Measurements from ENCODE around the gene CASR.

CASR gene

DNA sequence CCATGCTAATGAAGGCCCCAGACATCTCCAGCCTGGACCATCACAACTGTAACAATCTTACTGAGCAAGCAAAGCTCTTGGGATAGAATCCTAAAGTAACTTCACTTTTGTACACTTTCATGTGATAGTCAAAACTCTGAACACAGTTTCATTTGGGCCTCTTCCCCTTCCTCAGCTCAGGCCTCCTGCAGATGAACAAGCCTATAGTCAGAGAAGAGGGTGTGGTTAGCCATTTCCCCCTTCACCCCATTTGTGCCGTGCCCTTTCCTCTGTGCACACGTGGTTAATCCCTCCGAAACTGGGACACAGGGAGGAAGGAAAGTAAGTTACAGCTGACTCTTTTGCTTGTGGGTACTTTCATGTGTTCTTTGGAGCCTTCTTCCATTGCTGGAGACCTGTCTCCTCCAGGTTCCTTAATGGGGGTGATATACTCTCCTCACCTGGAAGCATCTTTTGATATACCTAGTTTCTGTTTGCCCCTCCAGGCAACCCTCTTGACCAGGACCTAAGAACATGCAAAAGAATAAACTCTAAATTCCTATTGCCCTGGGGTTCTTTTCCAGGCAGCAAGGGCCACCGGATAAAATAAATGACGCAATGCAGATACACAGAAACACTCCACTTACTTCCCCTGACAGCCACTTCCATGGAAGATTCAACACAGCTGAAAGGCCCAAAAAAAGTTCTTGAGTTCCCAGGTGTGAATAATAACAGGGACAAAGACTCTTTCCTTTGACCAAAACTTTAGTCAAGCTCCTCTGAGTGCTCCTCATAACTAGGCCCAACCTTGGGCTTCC, 112.0 kb downstream of the CASR start:
- TF ChIP-seq, protein P1, sequence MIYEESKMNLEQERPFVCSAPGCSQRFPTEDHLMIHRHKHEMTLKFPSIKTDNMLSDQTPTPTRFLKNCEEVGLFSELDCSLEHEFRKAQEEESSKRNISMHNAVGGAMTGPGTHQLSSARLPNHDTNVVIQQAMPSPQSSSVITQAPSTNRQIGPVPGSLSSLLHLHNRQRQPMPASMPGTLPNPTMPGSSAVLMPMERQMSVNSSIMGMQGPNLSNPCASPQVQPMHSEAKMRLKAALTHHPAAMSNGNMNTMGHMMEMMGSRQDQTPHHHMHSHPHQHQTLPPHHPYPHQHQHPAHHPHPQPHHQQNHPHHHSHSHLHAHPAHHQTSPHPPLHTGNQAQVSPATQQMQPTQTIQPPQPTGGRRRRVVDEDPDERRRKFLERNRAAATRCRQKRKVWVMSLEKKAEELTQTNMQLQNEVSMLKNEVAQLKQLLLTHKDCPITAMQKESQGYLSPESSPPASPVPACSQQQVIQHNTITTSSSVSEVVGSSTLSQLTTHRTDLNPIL (CRISPR knock-in tag; IDR thresholded peaks at IDR 0.05; ENCODE audit: low read depth) = no peak
- TF ChIP-seq, protein P2, sequence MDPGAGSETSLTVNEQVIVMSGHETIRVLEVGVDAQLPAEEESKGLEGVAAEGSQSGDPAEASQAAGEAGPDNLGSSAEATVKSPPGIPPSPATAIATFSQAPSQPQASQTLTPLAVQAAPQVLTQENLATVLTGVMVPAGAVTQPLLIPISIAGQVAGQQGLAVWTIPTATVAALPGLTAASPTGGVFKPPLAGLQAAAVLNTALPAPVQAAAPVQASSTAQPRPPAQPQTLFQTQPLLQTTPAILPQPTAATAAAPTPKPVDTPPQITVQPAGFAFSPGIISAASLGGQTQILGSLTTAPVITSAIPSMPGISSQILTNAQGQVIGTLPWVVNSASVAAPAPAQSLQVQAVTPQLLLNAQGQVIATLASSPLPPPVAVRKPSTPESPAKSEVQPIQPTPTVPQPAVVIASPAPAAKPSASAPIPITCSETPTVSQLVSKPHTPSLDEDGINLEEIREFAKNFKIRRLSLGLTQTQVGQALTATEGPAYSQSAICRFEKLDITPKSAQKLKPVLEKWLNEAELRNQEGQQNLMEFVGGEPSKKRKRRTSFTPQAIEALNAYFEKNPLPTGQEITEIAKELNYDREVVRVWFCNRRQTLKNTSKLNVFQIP (CRISPR knock-in tag; IDR thresholded peaks at IDR 0.05; ENCODE audit: borderline replicate concordance, low read depth) = no peak
- TF ChIP-seq, protein P3, sequence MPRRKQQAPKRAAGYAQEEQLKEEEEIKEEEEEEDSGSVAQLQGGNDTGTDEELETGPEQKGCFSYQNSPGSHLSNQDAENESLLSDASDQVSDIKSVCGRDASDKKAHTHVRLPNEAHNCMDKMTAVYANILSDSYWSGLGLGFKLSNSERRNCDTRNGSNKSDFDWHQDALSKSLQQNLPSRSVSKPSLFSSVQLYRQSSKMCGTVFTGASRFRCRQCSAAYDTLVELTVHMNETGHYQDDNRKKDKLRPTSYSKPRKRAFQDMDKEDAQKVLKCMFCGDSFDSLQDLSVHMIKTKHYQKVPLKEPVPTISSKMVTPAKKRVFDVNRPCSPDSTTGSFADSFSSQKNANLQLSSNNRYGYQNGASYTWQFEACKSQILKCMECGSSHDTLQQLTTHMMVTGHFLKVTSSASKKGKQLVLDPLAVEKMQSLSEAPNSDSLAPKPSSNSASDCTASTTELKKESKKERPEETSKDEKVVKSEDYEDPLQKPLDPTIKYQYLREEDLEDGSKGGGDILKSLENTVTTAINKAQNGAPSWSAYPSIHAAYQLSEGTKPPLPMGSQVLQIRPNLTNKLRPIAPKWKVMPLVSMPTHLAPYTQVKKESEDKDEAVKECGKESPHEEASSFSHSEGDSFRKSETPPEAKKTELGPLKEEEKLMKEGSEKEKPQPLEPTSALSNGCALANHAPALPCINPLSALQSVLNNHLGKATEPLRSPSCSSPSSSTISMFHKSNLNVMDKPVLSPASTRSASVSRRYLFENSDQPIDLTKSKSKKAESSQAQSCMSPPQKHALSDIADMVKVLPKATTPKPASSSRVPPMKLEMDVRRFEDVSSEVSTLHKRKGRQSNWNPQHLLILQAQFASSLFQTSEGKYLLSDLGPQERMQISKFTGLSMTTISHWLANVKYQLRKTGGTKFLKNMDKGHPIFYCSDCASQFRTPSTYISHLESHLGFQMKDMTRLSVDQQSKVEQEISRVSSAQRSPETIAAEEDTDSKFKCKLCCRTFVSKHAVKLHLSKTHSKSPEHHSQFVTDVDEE (CRISPR knock-in tag; IDR thresholded peaks at IDR 0.05) = no peak
- TF ChIP-seq ESRRG (CRISPR knock-in tag; IDR thresholded peaks at IDR 0.05) (no peak), ZFP30 (CRISPR knock-in tag; IDR thresholded peaks at IDR 0.05) (no peak), ZFP3 (CRISPR knock-in tag; IDR thresholded peaks at IDR 0.05) (no peak), CSDC2 (CRISPR knock-in tag; IDR thresholded peaks at IDR 0.05) (no peak), ZNF8 (CRISPR knock-in tag; IDR thresholded peaks at IDR 0.05) (no peak), TCF4 (CRISPR knock-in tag; IDR thresholded peaks at IDR 0.05; ENCODE audit: borderline replicate concordance) (no peak), OSR1 (CRISPR knock-in tag; IDR thresholded peaks at IDR 0.05) (no peak), ZC3H10 (CRISPR knock-in tag; IDR thresholded peaks at IDR 0.05) (no peak), GLIS3 (CRISPR knock-in tag; IDR thresholded peaks at IDR 0.05) (no peak), BACH2 (CRISPR knock-in tag; IDR thresholded peaks at IDR 0.05; ENCODE audit: borderline replicate concordance) (no peak), ISL1 (CRISPR knock-in tag; IDR thresholded peaks at IDR 0.05) (no peak), TOX (CRISPR knock-in tag; IDR thresholded peaks at IDR 0.05; ENCODE audit: borderline replicate concordance) (no peak)
- no peak for ATAC-seq

DNA sequence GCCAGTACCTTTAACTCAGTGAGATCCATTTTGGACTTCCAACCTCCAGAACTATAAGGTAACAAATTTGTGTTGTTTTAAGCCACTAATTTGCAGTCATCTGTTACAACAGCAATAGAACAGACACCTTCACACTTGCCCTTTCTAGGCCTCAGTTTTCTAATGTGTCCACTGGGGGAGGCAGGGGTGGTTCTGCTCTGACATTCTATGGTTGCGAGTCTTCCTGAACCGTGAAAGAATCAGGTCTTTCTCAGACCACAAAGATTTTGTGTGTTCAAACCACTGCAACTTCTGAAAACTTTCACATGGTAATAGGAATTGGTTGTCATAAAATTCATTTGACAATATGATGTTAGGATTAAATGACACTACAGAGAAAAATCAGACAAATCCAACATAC, 114.8 kb downstream of the CASR start:
- ATAC-seq = no peak
- TF ChIP-seq, protein P3 (CRISPR knock-in tag; IDR thresholded peaks at IDR 0.05) = no peak
- no peak for TF ChIP-seq SNAI2 (CRISPR knock-in tag; IDR thresholded peaks at IDR 0.05)
- TF ChIP-seq ZNF565 (CRISPR knock-in tag; conservative IDR thresholded peaks at IDR 0.05; ENCODE audit: low read depth) = no peak
- TF ChIP-seq, protein P4, sequence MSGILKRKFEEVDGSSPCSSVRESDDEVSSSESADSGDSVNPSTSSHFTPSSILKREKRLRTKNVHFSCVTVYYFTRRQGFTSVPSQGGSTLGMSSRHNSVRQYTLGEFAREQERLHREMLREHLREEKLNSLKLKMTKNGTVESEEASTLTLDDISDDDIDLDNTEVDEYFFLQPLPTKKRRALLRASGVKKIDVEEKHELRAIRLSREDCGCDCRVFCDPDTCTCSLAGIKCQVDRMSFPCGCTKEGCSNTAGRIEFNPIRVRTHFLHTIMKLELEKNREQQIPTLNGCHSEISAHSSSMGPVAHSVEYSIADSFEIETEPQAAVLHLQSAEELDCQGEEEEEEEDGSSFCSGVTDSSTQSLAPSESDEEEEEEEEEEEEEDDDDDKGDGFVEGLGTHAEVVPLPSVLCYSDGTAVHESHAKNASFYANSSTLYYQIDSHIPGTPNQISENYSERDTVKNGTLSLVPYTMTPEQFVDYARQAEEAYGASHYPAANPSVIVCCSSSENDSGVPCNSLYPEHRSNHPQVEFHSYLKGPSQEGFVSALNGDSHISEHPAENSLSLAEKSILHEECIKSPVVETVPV (CRISPR knock-in tag; IDR thresholded peaks at IDR 0.05) = no peak
- TF ChIP-seq, protein P2 (CRISPR knock-in tag; IDR thresholded peaks at IDR 0.05; ENCODE audit: borderline replicate concordance, low read depth) = no peak
- no peak for TF ChIP-seq TCF4 (CRISPR knock-in tag; IDR thresholded peaks at IDR 0.05; ENCODE audit: borderline replicate concordance)
- TF ChIP-seq BACH2 (CRISPR knock-in tag; IDR thresholded peaks at IDR 0.05; ENCODE audit: borderline replicate concordance) = no peak
- no peak for TF ChIP-seq PPARA (CRISPR knock-in tag; IDR thresholded peaks at IDR 0.05; ENCODE audit: borderline replicate concordance)
